T-helper 2 cell (primary cell): ENCODE results near the gene RASGEF1C.
A peak's percentile ranks its signal among the peaks of the same experiment; 100 is the strongest.
"Not testable (repeated sequence)": the region's sequence is repeated elsewhere in the genome, so short reads cannot be mapped to it uniquely, and the experiment has no call there.

ENCODE experiments used
- DNase-seq, 5 experiments: peaks; one replicate each; pipeline versions ENCODE4 v3.0.0 to v3.0.0-alpha.2; 2012 to 2022

RASGEF1C gene

DNA sequence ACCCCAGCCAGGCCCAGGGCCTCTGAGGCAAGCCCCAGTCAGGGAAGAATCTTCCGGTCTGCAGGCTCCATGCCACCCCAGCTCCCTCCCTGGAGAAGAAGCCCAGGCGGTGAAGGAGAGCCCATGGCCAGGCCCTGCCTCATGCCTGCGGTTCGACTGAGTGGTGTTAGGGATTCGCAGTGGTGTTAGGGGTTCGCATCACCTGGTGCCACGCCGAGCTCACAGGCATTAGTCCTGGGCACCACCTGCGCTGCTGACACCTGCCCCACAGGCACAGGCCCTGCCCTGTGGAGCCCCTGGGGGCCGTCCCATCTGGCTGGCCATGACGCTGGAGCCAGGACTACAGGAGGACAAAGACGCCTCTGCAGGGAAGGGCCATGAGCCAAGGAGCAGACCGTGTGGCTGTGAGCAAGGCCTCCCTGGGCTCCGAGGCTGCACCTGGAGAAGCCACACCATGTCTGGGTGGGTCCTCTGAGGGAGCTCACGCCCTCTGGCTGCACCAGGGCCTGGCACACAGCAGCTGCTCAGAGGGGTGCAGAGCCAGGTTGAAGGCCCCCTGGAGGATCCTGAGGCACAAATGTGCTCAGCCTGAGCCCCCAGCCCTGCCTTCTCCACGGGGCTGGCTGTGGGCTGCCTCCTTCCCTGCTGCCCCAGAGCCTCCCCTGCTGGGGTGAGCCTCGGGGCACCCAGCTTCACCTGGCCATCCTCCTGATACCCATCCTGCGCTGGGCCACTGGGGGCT is 109.8 kb downstream of the RASGEF1C start:
- no peak for DNase-seq

DNA sequence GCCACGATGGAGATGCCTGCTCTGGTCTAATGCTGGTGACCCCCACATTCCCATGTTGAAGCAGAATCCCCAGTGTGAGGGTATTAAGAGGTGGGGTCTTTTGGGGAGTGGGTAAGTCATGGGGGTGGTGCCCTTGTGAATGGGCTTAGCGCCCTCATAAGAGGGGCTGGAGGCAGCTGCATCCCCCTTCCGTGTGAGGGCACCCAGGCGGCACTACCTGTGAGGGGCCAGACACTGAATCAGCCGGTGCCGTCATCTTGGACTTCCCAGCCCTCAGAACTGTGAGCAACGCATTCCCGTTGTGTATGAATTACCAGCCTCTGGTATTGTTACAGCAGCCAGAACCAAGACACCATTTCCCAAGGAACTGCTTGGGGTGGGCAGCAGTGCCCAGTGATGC is 110.5 kb downstream of the RASGEF1C start:
- no peak for DNase-seq

DNA sequence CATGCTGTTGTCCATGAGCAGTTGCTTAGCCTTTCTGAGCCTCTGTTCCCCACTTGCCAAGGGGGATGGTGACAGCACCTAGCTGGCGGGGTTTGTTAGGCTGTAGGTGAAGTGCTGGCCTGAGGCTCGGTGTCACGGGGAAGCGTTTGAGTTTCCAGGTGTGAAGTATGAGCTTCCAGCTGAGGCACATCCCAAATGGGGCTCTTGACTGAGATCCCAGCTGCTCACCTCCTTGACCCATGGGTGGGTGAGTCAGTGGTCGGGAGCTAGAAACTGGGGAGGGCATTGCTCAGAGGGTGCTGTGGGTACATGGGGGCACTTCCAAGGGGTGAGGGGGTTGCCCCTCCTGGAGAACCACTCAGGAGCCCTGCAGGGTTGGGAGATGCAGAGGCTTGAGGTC is 111.1 kb downstream of the RASGEF1C start:
- no peak for DNase-seq

DNA sequence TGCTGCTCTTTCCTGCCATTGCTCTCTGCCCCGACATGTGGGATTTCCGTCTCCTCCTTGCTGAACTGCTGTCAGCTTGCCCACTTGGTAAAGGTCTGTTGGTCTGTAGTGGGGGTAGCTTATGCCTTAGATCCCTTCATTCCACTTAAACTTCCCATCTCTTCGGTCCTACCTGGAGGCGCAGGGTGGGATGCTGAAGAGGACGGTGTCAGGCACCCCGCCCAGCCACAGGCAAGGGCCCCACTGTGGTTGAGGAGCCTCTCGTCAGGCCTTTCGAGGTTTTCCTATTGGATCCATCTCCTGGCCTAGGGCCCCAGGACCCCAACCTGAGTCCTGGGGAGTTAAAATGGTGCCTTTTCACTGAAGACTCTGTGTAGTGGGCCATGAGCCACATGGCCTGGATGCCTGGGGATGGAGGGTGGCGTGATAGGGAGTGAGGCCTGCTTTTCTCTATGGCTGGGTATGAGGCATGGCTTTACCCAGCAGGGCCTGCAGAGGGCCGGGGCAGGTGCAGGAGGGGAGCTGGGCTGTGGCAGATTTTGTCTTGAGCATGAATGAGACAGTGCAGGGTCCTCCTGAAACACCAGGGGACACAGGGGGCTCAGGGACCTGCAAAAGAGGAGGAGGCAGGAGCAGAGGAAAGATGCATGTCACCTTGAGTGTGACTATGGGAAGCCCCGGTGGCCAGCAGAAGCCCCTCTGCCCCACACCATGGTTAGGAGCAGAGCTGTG is 111.7 kb downstream of the RASGEF1C start:
- DNase-seq, result no peak

DNA sequence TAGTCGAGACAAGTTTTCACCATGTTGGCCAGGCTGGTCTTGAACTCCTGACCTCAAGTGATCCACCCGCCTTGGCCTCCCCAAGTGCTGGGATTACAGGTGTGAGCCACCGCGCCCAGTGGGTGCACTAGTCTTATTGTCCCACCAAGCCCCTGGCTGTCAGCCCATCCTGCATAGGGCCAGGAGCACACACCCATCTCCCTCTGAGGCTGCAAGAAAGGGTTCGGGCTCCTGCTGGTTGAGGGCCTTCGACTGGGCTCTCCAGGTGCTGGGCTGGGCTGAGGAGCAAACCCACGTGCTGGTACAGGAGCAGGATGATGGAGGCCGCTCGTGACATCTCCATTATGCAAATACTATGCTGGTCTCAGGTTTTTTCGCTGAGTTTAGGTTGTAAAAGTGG is 112.4 kb downstream of the RASGEF1C start:
- no peak for DNase-seq

DNA sequence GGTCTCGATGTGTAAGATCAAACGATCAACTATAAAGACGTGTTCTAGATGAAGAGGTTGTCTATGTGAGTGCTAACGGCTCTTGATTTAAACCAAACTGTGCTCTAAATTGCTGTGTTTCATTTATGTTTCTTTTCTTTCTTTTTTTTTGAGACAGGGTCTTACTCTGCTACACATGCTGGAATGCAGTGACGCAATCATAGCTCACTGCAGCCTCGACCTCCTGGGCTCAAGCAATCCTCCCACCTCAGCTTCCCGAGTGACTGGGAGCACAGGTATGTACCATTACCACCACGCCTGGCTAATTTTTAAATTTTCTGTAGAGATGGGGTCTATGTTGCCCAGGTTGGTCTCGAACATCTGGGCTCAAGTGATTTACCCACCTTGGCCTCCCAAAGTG is 113.5 kb downstream of the RASGEF1C start:
- DNase-seq, result no peak

DNA sequence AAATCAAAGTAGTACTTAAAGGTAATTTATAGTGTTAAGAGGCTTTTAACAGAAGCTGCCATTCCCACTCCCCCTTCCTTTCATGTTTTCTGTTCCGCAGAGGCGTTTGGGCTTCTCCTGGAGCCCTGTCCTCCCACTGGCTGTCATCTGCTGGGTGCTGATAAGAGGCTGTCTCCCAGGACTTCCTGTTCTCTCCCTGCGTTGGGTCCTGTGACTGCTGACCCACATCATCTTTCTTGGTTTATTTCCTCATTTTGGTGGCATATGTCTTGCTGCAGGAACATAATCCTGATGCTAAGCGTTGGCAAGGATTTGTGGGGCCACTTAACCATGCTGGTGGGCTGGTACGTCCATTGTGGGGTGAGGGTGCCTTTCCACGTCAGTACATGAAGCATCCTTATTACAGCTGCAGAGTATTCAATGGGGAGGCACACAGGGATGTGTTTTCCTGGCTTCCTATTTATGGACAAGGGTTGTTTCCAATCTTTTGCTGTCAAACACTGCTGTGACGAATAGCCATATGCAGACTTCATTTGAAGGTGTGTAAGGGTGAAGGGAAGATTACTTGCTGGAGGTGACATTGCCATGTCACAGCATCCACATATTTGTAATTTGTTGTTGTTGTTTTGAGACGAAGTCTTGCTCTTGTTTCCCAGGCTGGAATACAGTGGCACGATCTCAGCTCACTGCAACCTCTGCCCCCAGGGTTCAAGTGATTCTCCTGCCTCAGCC is 115.2 kb downstream of the RASGEF1C start:
- DNase-seq, result no peak

DNA sequence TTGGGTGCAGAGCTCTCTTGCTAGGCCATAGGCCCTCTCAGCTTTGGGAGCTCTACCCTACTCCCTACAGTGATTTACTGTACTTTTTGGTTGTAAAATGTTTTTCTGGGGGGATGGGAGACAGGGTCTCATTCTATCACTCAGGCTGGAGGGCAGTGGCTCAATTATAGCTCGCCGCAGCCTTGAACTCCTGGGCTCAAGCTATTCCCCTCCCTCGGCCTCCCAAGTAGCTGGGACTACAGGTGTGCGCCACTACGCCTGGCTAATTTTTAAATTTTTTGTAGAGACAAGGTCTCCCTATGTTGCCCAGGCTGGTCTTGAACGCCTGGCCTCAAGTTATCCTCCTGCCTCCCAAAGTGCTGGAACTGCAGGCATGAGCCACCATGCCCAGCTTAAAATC is 115.8 kb downstream of the RASGEF1C start:
- no peak for DNase-seq

DNA sequence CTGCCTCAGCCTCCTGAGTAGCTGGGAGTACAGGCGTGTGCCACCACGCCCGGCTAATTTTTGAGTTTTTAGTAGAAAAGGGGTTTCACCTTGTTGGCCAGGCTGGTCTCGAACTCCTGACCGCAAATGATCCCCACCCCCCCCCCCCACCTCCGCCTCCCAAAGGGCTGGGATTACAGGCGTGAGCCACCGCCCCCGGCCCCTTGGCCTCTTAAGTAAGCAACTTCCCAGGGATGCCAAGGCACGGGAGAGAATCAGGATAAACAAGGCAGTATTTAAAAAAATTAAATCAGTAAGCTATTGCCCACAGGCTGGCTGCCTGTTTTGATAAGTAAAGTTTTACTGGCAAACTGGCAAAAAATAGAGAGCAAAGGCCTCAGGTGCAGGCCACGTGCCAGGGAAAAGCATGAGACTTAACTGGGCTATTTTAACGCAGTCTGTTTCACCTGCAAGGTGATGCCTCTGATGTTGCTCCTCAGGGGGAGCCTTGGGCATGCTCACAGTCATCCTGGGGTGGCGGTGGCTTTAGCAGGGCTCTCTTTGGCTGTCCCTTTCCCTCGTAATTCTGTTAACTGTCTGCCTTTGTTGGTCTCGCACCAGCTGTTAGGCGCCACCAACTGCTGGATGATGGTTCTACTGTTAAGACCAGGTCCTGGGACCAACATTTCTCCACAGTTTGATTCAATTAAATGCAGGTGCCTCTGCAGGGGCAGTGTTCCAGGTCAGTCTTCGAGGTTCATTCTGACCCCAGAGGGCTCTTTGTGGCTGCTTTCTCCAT is 118.1 kb downstream of the RASGEF1C start:
- DNase-seq, result peak in 1 of 5 experiments; percentile 33

DNA sequence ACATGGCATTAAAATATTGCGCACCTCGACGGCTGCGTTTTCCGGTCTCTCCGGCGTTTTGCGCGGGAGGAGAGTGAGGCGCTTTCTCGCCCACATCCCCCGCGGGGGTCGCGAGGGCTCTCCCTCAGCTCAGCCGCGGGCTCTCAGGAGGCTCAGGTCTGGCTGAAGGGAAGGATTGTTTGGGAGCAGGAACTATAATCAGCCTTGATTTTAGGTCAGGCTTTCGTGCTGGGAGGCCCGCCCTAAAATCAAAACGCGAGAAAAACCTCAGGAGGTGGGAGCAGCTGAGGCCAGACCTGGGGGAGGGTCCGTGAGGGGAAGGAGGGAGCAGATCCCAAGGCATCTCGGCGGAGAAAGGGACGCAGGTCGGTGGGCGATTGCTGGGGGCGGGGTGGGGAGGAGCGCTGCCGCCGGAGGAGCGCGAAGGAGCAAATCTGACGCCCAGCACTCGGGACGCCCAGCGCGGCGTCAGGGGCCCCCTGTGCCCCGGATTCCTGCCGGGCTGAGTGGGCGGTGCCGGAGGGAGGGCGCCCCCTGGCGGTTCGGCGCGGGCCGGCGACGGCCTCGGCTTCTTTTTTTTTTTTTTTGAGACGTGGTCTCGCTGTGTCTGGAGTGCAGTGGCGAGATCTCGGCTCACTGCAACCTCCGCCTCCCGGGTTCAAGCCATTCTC is 118.8 kb downstream of the RASGEF1C start:
- peak; percentile 60 to 78 (median 70) for DNase-seq

DNA sequence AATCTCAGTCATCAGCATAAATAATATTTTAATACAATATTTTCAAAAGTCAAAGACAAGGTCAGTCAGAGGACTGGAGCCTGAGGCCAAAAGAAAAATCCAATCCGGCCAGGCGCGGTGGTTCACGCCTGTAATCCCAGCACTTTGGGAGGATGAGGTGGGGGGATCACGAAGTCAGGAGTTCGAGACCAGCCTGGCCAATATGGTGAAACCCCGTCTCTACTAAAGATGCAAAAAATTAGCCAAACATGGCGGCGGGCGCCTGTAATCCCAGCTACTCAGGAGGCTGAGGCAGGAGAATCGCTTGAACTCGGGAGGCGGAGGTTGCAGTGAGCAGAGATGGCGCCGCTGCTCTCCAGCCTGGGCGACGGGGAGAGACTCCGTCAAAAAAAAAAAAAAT is 119.4 kb downstream of the RASGEF1C start:
- not testable (repeated sequence) for DNase-seq

DNA sequence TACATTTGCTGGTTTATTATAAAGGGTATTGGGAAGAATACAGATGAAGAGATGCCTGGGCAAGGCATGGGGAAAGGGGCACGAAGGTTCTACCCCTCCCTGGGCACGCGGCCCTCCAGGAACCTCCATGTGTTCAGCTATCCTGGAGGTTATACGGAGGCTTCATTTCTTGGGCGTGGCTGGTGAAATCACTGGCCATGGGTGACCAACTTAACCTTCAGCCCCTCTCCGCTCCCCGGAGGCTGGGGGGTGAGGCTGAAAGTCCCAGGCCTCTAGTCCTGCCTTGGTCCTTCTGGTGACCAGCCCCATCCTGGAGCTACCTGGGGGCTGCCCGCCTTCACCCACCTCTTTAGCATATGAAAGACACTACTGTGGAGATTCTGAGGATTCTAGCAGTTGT is 120.5 kb downstream of the RASGEF1C start:
- DNase-seq, result no peak

DNA sequence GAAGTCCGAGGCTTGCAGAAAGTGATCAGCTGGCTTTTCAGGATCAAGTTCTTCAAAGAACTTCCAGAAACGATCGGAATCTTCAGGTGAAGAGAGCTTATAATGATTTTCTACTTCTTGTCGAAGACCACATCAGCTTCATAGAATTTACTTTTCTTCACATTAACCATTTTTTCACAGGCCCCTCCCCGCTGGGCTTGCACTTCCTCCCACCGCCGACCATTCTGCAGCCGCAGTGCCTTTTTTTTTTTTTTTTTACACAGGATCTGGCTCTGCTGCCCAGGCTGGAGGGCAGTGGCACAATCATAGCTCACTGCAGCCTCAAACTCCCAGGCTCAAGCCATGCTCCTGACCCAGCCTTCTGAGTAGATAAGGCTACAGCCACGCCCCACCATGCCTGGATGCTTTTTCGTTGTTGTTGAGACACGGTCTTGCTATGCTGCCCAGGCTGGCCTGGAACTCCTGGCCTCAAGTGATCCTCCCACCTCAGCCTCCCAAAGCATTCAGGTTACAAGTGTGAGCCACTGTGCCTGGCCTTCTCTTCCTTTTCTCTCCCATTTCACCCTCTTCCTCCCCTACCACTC is 122.1 kb downstream of the RASGEF1C start:
- DNase-seq, result no peak

DNA sequence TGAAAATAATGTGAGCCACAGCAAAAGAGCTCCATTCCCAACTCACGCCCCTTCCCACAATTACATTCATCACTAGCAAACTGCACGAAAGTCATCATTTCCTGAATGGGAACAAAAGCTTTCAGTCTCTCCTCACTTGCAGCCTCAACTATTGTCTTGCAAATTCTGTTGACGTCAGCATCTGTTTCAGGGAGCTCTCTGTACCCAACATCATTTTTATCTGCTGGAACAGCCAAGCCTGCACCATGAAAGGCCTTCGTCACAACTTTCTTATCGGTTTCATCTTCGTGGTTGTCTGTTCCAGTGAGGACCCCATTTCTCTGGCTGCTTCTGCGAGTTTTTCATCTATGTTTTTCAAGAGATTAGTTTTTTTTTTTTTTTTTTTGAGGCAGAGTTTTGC is 123.2 kb downstream of the RASGEF1C start:
- peak in 2 of 5 experiments; percentile 33 to 78 for DNase-seq

DNA sequence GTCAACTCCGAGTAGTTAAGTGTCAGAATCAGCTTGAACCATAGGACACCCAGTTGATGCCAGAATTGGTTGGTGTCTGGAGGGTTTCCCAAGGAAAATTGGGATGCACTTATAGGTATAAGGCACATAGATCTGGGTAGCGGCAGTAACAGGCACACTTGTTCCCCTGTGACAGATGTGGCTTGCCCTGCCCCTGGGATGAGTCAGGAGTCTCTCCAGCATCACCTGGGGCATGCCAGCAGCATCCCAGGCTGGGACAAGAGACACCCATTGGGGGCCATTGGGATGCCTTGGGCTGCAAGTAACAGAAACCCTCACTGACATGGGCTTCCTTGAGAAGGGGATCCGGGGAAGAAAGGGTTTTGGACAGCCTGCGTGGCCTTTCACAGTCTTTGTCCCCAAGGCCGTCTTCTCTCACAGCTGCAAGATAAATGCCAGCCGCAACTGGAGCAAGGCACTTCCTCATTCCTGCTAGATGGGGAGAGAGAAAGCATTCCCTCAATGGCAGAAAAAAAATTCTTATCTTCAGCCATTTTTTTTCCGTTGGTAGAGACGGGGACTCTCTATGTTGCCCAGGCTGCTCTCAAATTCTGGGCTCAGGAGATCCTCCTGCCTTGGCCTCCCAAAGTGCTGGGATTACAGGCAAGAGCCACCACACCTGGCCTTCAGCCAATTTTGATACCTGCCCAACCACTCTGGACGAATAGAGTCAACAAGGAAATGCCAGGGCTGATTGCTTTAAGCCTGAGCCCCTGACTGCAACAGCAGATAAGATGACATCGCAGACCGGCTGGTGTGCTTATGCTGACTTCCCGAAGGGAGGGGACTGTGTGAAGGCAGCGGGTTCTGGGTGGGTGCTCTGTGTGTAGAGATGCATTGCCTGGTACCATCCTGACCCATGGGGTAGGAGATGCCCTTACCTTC is 124.1 kb downstream of the RASGEF1C start:
- DNase-seq, result peak in 1 of 5 experiments; percentile 19

DNA sequence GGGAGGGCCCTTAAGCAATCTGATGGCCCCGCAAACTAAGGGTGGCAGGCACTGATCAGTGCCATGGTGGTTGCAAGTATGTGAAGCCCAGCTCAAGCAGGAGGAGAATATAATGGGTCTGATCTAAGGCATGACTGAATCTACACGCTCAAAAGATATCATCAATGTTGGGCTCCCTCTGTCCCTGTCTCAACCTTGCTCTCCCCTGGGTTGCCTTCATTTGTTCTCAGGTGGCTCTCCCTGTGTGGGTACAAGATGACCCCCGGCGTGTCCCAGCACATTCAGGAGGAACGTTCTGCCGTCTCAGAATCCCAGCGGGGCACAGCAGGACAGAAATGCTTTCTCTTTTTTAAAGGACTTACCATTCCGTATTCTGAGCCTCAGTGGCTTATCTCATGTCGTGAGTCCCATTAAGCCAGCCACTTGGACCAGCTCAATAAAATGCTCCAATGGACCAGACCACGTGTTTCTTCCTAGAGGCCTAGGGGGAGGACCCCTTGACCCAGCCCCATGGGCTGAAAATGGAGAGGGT is 125.4 kb downstream of the RASGEF1C start:
- DNase-seq, result no peak

DNA sequence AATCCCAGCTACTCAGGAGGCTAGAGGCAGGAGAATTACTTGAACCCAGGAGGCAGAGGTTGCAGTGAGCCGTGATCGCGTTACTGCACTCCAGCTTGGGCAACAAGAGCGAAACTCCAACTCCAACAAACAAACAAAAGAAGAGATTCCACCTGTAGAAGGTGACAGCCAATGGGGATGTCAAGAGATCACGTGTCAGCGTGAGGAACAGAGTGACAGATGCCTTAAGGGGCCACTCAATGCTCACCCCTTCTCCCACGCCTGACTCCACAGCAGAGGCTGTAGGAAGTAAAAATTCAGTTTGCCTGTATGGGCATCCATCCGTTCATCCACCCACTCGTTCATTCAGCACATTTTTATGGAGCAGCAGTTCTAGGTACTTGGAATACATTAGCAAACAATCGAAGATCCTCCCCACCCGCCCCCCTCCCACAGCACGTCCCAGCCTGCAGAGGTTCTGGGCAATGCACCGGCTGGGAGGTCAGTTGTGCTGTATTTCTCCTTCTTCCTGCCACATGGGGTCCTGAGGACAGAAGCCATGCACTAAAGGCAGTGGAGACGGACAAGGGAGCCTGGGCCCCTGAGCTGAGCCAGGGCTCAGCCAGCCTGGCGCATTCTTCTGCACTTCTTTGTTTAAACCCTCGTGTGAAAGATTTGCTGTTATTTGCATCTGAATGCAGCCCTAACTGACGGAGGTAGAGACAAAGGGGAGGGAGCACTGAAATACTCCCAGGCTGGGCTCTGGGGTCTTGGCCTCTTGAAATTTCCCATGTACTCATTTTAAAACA is 126.2 kb downstream of the RASGEF1C start:
- no peak for DNase-seq

DNA sequence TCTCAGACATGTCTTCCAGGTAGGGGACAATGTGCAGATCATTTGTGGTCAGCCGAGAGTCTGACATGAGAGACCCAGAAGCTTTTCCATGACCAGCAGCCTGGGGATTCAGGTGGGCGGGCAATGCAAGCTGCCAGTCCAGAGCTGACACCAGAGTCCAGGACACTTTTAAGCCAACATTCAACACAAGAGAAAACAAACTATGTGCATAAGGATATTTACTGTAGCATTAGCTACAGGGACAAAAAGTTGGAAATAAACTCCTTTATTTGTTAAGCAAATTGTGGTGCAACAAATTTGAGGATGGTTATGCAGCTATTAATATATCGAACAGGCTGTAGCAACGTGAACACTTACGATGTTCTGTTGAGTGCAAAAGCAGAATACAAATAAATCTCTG is 127.5 kb downstream of the RASGEF1C start:
- no peak for DNase-seq

DNA sequence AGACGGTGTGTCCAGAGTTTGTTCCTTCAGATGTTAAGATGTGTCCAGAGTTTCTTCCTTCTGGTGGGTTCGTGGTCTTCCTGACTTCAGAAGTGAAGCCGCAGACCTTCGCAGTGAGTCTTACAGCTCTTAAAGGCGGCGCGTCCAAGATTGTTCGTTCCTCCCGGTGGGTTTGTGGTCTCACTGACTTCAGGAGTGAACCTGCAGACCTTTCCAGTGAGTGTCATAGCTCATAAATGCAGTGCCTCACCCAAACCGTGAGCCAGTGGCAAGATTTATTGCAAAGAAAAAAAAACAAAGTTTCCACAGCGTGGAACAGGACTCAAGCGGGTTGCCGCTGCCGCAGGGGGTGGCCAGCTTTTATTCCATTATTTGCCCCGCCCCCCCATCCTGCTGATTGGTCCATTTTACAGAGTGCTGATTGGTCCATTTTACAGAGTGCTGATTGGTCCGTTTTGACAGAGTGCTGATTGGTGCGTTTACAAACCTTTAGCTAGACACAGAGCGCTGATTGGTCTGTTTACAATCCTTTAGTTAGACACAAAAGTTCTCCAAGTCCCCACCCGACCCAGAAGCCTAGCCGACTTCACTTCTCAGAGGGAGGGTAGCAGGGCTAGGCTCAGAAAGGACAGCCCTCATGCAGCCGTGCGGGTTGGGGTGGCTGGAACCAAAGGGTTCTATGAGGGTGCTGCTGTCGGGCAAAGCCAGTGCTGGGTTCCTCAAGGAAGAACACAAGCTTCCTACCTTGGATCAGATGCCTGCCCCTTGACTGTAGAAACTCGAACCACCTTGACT is 128.3 kb downstream of the RASGEF1C start:
- DNase-seq, result peak in 1 of 5 experiments; percentile 15
